Activated naive CD8-positive, alpha-beta T cell treated with anti-CD3 and anti-CD28 coated beads, Interleukin-2, amount 50 U/mL, for 16 hours (primary cell): Measurements from ENCODE around the gene IFI30.

Experiments
- DNase-seq: peaks from one replicate; pipeline ENCODE4 v3.0.0-alpha.2; 2020; ENCODE audit warnings: low read depth, low spot score

The IFI30 gene

GRCh38 chr19:18173572-18174288 is at the start of gene IFI30:
IFI30 (plus strand) TSS chr19:18173813; CDS start chr19:18173842, 29 bp downstream.
- no peak for DNase-seq

GRCh38 chr19:18123819-18124218 is 49.8 kb upstream of the IFI30 start:
- DNase-seq, result no peak

- DNase-seq, result no peak
Measured at GRCh38 chr19:18126097-18126496, 47.5 kb upstream of the IFI30 start.

- DNase-seq, result no peak
Measured at GRCh38 chr19:18128044-18128443, 45.6 kb upstream of the IFI30 start.

GRCh38 chr19:18128805-18129204 is 44.8 kb upstream of the IFI30 start:
- DNase-seq, result no peak

- DNase-seq, result no peak
Measured at GRCh38 chr19:18130523-18131242, 42.9 kb upstream of the IFI30 start.

GRCh38 chr19:18131841-18132596 is 41.6 kb upstream of the IFI30 start:
- no peak for DNase-seq

GRCh38 chr19:18135712-18136584 is 37.7 kb upstream of the IFI30 start:
- DNase-seq, result no peak

- DNase-seq, result no peak
Measured at GRCh38 chr19:18137242-18137641, 36.4 kb upstream of the IFI30 start.

GRCh38 chr19:18137657-18138339 is 35.8 kb upstream of the IFI30 start:
- no peak for DNase-seq

GRCh38 chr19:18140473-18140872 is 33.1 kb upstream of the IFI30 start:
- no peak for DNase-seq

- no peak for DNase-seq
Measured at GRCh38 chr19:18141031-18141430, 32.6 kb upstream of the IFI30 start.

GRCh38 chr19:18143902-18144301 is 29.7 kb upstream of the IFI30 start:
- no peak for DNase-seq

- no peak for DNase-seq
Measured at GRCh38 chr19:18144361-18144760, 29.3 kb upstream of the IFI30 start.

- DNase-seq, result no peak
Measured at GRCh38 chr19:18144906-18145305, 28.7 kb upstream of the IFI30 start.

GRCh38 chr19:18145391-18145999 is 28.1 kb upstream of the IFI30 start:
- DNase-seq, result no peak

GRCh38 chr19:18147396-18147795 is 26.2 kb upstream of the IFI30 start:
- DNase-seq, result no peak

GRCh38 chr19:18149596-18149975 is 24.0 kb upstream of the IFI30 start:
- DNase-seq, result no peak

- no peak for DNase-seq
Measured at GRCh38 chr19:18150776-18151624, 22.6 kb upstream of the IFI30 start.

GRCh38 chr19:18152442-18152816 is 21.2 kb upstream of the IFI30 start:
- DNase-seq, result peak; percentile 94
